ENCODE results near the gene MTCL3.

Gene MTCL3

GRCh38 chr6:127533011-127533410, 13.9 kb upstream of the MTCL3 start:
- Mint-ChIP-seq H3K4me1 (ENCODE audit: low read depth) (no peaks in the 10 kb centered on the region), H3K27ac (no peak overlapping the region), H3K9me3 (no peaks in the 10 kb centered on the region), H3K4me3 (no peak overlapping the region), H3K36me3 (ENCODE audit: low read depth) (no peaks in the 10 kb centered on the region), H3K27me3 (ENCODE audit: insufficient read depth) (peaks cover 25% of the 10 kb centered on the region)
- intact Hi-C loops (cut with micrococcal nuclease) = no loop called here
- no peak for DNase-seq (ENCODE audit: low spot score)

GRCh38 chr6:127522714-127523113, 3.6 kb upstream of the MTCL3 start:
- no peaks in the 10 kb centered on the region for H3K9me3 Mint-ChIP-seq
- H3K27ac Mint-ChIP-seq = no peak overlapping the region
- no peak for DNase-seq (ENCODE audit: low spot score)
- peaks cover 37% of the 10 kb centered on the region for H3K27me3 Mint-ChIP-seq (ENCODE audit: insufficient read depth)
- H3K4me3 Mint-ChIP-seq = no peak overlapping the region
- H3K36me3 Mint-ChIP-seq (ENCODE audit: low read depth) = no peaks in the 10 kb centered on the region
- intact Hi-C loops (cut with micrococcal nuclease) = no loop called here
- H3K4me1 Mint-ChIP-seq (ENCODE audit: low read depth) = peaks cover 20% of the 10 kb centered on the region

GRCh38 chr6:127520066-127520465, 931 bp upstream of the MTCL3 start:
- Mint-ChIP-seq H3K36me3 (ENCODE audit: low read depth) (peaks cover 2% of the 10 kb centered on the region), H3K4me3 (no peak overlapping the region), H3K27ac (no peak overlapping the region), H3K9me3 (no peaks in the 10 kb centered on the region), H3K4me1 (ENCODE audit: low read depth) (peaks cover 33% of the 10 kb centered on the region), H3K27me3 (ENCODE audit: insufficient read depth) (peaks cover 33% of the 10 kb centered on the region)
- intact Hi-C loops (cut with micrococcal nuclease) = no loop called here
- DNase-seq (ENCODE audit: low spot score) = no peak

- intact Hi-C loops (cut with micrococcal nuclease) = loop anchor here (2.0 to 10.0 kb wide), 3 partner anchors 51 to 1725 kb away; partner anchors contain the start of gene NCOA7
- peaks cover 37% of the 10 kb centered on the region for H3K4me1 Mint-ChIP-seq (ENCODE audit: low read depth)
- peaks cover 30% of the 10 kb centered on the region for H3K27me3 Mint-ChIP-seq (ENCODE audit: insufficient read depth)
- H3K36me3 Mint-ChIP-seq (ENCODE audit: low read depth) = peaks cover 5% of the 10 kb centered on the region
- peak overlapping the region; percentile 82 for H3K27ac Mint-ChIP-seq
- H3K9me3 Mint-ChIP-seq = no peaks in the 10 kb centered on the region
- DNase-seq (ENCODE audit: low spot score) = no peak
- H3K4me3 Mint-ChIP-seq = peak overlapping the region; percentile 84
These were observed 292 bp upstream of the MTCL3 start for GRCh38 chr6:127519469-127519785.

GRCh38 chr6:127518191-127518709, 885 bp downstream of the MTCL3 start:
- H3K4me3 Mint-ChIP-seq = peak overlapping the region; percentile 84
- no peaks in the 10 kb centered on the region for H3K9me3 Mint-ChIP-seq
- peaks cover 49% of the 10 kb centered on the region for H3K4me1 Mint-ChIP-seq (ENCODE audit: low read depth)
- H3K27ac Mint-ChIP-seq = peak overlapping the region; percentile 82
- intact Hi-C loops (cut with micrococcal nuclease) = loop anchor here (2.0 to 10.0 kb wide), 3 partner anchors 53 to 1723 kb away; partner anchors contain the start of gene NCOA7
- H3K27me3 Mint-ChIP-seq (ENCODE audit: insufficient read depth) = peaks cover 23% of the 10 kb centered on the region
- peaks cover 11% of the 10 kb centered on the region for H3K36me3 Mint-ChIP-seq (ENCODE audit: low read depth)
- DNase-seq (ENCODE audit: low spot score) = no peak

- Mint-ChIP-seq H3K27me3 (ENCODE audit: insufficient read depth) (peaks cover 20% of the 10 kb centered on the region), H3K9me3 (no peaks in the 10 kb centered on the region), H3K27ac (peak overlapping the region; percentile 82), H3K4me3 (peak overlapping the region; percentile 84), H3K4me1 (ENCODE audit: low read depth) (peaks cover 49% of the 10 kb centered on the region), H3K36me3 (ENCODE audit: low read depth) (peaks cover 11% of the 10 kb centered on the region)
- no peak for DNase-seq (ENCODE audit: low spot score)
- intact Hi-C loops (cut with micrococcal nuclease) = loop anchor here (2.0 to 10.0 kb wide), 4 partner anchors 21 to 1723 kb away; partner anchors contain the start of gene NCOA7
These were observed 1.4 kb downstream of the MTCL3 start for GRCh38 chr6:127517693-127518092.

GRCh38 chr6:127516662-127517273, 2.4 kb downstream of the MTCL3 start:
- peaks cover 16% of the 10 kb centered on the region for H3K36me3 Mint-ChIP-seq (ENCODE audit: low read depth)
- peaks cover 14% of the 10 kb centered on the region for H3K27me3 Mint-ChIP-seq (ENCODE audit: insufficient read depth)
- intact Hi-C loops (cut with micrococcal nuclease) = loop anchor here (1.0 to 10.0 kb wide), 10 partner anchors 22 to 1722 kb away; partner anchors contain the start of genes ECHDC1, NCOA7 and RNF146
- peaks cover 54% of the 10 kb centered on the region for H3K4me1 Mint-ChIP-seq (ENCODE audit: low read depth)
- peak overlapping the region; percentile 70 for H3K27ac Mint-ChIP-seq
- peak; percentile 48 for DNase-seq (ENCODE audit: low spot score)
- peak overlapping the region; percentile 90 for H3K4me3 Mint-ChIP-seq
- no peaks in the 10 kb centered on the region for H3K9me3 Mint-ChIP-seq

- intact Hi-C loops (cut with micrococcal nuclease) = loop anchor here (1.0 to 10.0 kb wide), 10 partner anchors 23 to 1721 kb away; partner anchors contain the start of genes ECHDC1, NCOA7 and RNF146
- H3K27me3 Mint-ChIP-seq (ENCODE audit: insufficient read depth) = peaks cover 13% of the 10 kb centered on the region
- peak overlapping the region; percentile 70 for H3K27ac Mint-ChIP-seq
- peaks cover 16% of the 10 kb centered on the region for H3K36me3 Mint-ChIP-seq (ENCODE audit: low read depth)
- H3K9me3 Mint-ChIP-seq = no peaks in the 10 kb centered on the region
- DNase-seq (ENCODE audit: low spot score) = peak; percentile 72
- peaks cover 54% of the 10 kb centered on the region for H3K4me1 Mint-ChIP-seq (ENCODE audit: low read depth)
- peak overlapping the region; percentile 90 for H3K4me3 Mint-ChIP-seq
These were observed 3.1 kb downstream of the MTCL3 start for GRCh38 chr6:127515794-127516661.

GRCh38 chr6:127515234-127515793, 3.8 kb downstream of the MTCL3 start:
- DNase-seq (ENCODE audit: low spot score) = no peak
- peak overlapping the region; percentile 90 for H3K4me3 Mint-ChIP-seq
- H3K36me3 Mint-ChIP-seq (ENCODE audit: low read depth) = peaks cover 16% of the 10 kb centered on the region
- H3K27me3 Mint-ChIP-seq (ENCODE audit: insufficient read depth) = peaks cover 13% of the 10 kb centered on the region
- H3K4me1 Mint-ChIP-seq (ENCODE audit: low read depth) = peaks cover 54% of the 10 kb centered on the region
- peak overlapping the region; percentile 74 for H3K27ac Mint-ChIP-seq
- H3K9me3 Mint-ChIP-seq = no peaks in the 10 kb centered on the region
- intact Hi-C loops (cut with micrococcal nuclease) = loop anchor here (5.0 to 10.0 kb wide), 2 partner anchors 377 to 1721 kb away; partner anchors contain the start of gene NCOA7

GRCh38 chr6:127514773-127515227, 4.3 kb downstream of the MTCL3 start:
- DNase-seq (ENCODE audit: low spot score) = peak; percentile 55
- Mint-ChIP-seq H3K9me3 (no peaks in the 10 kb centered on the region), H3K36me3 (ENCODE audit: low read depth) (peaks cover 19% of the 10 kb centered on the region), H3K4me3 (peak overlapping the region; percentile 90), H3K27ac (peak overlapping the region; percentile 74), H3K4me1 (ENCODE audit: low read depth) (peaks cover 54% of the 10 kb centered on the region), H3K27me3 (ENCODE audit: insufficient read depth) (peaks cover 13% of the 10 kb centered on the region)
- intact Hi-C loops (cut with micrococcal nuclease) = loop anchor here (5.0 to 10.0 kb wide), 2 partner anchors 378 to 1720 kb away; partner anchors contain the start of gene NCOA7

- Mint-ChIP-seq H3K4me3 (peak overlapping the region; percentile 90), H3K27me3 (ENCODE audit: insufficient read depth) (peaks cover 11% of the 10 kb centered on the region), H3K4me1 (ENCODE audit: low read depth) (peaks cover 50% of the 10 kb centered on the region), H3K27ac (no peak overlapping the region), H3K36me3 (ENCODE audit: low read depth) (peaks cover 22% of the 10 kb centered on the region), H3K9me3 (no peaks in the 10 kb centered on the region)
- intact Hi-C loops (cut with micrococcal nuclease) = loop anchor here (10.0 kb wide), 1 partner anchor 1719 kb away; the partner anchor contains the start of gene NCOA7
- DNase-seq (ENCODE audit: low spot score) = no peak
These were observed 4.9 kb downstream of the MTCL3 start for GRCh38 chr6:127514179-127514772.

GRCh38 chr6:127513425-127513824, 5.7 kb downstream of the MTCL3 start:
- DNase-seq (ENCODE audit: low spot score) = no peak
- intact Hi-C loops (cut with micrococcal nuclease) = loop anchor here (10.0 kb wide), 1 partner anchor 1719 kb away; the partner anchor contains the start of gene NCOA7
- Mint-ChIP-seq H3K4me1 (ENCODE audit: low read depth) (peaks cover 42% of the 10 kb centered on the region), H3K9me3 (no peaks in the 10 kb centered on the region), H3K4me3 (peak overlapping the region; percentile 90), H3K36me3 (ENCODE audit: low read depth) (peaks cover 25% of the 10 kb centered on the region), H3K27ac (no peak overlapping the region), H3K27me3 (ENCODE audit: insufficient read depth) (peaks cover 5% of the 10 kb centered on the region)
